Sigmoid colon (tissue), 4 donors: ENCODE measurements around the gene ACP2.

Experiments
- EP300 ChIP-seq, 4 donors: sonication (generic); formaldehyde crosslinking; IDR thresholded peaks; one replicate each; pipeline ENCODE4 v1.6.1; 2017; ENCODE audit warnings: antibody characterized with exemption in 4 of 4
- POLR2A ChIP-seq, 2 donors: fragments of 450-650 bp; IDR thresholded peaks; one replicate each; pipeline ENCODE4 v1.6.1; 2016; ENCODE audit warnings: antibody characterized with exemption in 2 of 2, mild to moderate bottlenecking in 2 of 2, moderate library complexity in 2 of 2
- POLR2AphosphoS5 ChIP-seq, 4 donors: sonication (generic); formaldehyde crosslinking; IDR thresholded peaks; one replicate each; pipeline ENCODE4 v1.6.1; 2017; ENCODE audit warnings: antibody characterized with exemption in 4 of 4
- TF ChIP-seq, protein P1 (sequence below), 4 experiments: fragments of 450-650 bp in 3 of 4; fragments of 200-600 bp in 1 of 4; IDR thresholded peaks; one replicate each; pipeline ENCODE4 v1.5.1; 2016 to 2019; ENCODE audit warnings: antibody characterized with exemption in 4 of 4, mild to moderate bottlenecking in 3 of 4, moderate library complexity in 2 of 4

DNA sequence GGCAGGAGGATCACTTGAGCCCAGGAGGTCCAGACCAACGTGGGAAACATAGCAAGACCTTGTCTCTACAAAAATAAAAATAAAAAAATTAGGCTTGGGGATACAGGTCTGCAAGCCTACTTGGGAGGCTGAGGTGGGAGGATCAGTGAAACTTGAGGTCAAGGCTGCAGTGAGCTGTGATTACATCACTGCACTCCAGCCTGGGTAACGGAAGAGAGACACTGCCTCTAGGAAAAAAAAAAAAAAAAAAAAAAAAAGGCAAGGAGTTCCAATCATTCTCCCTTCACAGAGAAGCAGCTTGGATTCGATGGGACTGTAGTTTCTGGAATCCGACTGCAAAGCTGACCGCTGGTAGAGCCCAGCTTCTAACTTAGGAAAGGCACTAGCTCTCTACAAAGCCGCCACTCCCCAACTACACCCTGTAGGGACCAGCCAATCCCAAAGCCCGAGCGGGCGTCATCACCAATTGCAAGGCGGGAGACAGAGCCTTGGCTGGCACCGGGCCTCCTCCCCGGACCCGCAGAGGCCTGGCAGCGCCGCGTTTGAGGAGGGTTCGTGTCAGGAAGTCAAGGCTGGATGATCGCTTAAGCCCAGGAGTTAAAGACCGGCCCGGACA lies 34.6 kb downstream of the ACP2 start:
- TF ChIP-seq, protein P1, sequence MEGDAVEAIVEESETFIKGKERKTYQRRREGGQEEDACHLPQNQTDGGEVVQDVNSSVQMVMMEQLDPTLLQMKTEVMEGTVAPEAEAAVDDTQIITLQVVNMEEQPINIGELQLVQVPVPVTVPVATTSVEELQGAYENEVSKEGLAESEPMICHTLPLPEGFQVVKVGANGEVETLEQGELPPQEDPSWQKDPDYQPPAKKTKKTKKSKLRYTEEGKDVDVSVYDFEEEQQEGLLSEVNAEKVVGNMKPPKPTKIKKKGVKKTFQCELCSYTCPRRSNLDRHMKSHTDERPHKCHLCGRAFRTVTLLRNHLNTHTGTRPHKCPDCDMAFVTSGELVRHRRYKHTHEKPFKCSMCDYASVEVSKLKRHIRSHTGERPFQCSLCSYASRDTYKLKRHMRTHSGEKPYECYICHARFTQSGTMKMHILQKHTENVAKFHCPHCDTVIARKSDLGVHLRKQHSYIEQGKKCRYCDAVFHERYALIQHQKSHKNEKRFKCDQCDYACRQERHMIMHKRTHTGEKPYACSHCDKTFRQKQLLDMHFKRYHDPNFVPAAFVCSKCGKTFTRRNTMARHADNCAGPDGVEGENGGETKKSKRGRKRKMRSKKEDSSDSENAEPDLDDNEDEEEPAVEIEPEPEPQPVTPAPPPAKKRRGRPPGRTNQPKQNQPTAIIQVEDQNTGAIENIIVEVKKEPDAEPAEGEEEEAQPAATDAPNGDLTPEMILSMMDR (IDR thresholded peaks at IDR 0.05), result no peak
- peak; percentile 72 to 96 (median 89) for TF ChIP-seq POLR2AphosphoS5 (IDR thresholded peaks at IDR 0.05)
- TF ChIP-seq POLR2A (IDR thresholded peaks at IDR 0.05), result peak; percentile 89 to 91
- peak in 1 of 4 donors; percentile 24 for TF ChIP-seq EP300 (IDR thresholded peaks at IDR 0.05)
